Omental fat pad (tissue), 4 donors: ENCODE results near the gene DNM3. TPM values are rescaled to one million over a fixed set of nuclear protein-coding genes. Genes with fewer than 3 reads are reported as not detected.

Source experiments
- ATAC-seq: fragments of 150-250 bp; one replicate; pipeline ENCODE4 v1.9.1; 2016; ENCODE audit warnings: mild to moderate bottlenecking, moderate library complexity; ENCODE audit not compliant: low FRiP score
- DNase-seq: peaks from one replicate; pipeline ENCODE4 v3.0.0-alpha.2; 2019; ENCODE audit warnings: low spot score
- CTCF ChIP-seq, 3 donors: fragments of 450-650 bp; IDR thresholded peaks; one replicate each; pipeline ENCODE4 v1.5.1; 2016 to 2017; ENCODE audit warnings: antibody characterized with exemption in 3 of 3, mild to moderate bottlenecking in 3 of 3, moderate library complexity in 2 of 3
- total RNA-seq, 4 donors: library from RNA; depleted of rRNA; stranded (reverse); fragments of >200 nt; gene quantifications; one replicate each; pipeline ENCODE4 v1.1.0, GENCODE V29; 2016

Gene DNM3
- total RNA-seq, 4 donors from 2014 or later: 2.9 to 15.8 (median 5.5) TPM

- DNase-seq: no peak
- ATAC-seq: no peak
- TF ChIP-seq CTCF (IDR thresholded peaks at IDR 0.05): no peak
Observed at GRCh38 chr1:171852272-171852671, 11.0 kb downstream of the DNM3 start.

GRCh38 chr1:171855381-171855780 is 14.1 kb downstream of the DNM3 start:
- TF ChIP-seq CTCF (IDR thresholded peaks at IDR 0.05): no peak
- no peak for ATAC-seq
- DNase-seq: no peak

- DNase-seq: no peak
- no peak for TF ChIP-seq CTCF (IDR thresholded peaks at IDR 0.05)
- ATAC-seq: no peak
Observed at GRCh38 chr1:171858696-171859095, 17.4 kb downstream of the DNM3 start.

GRCh38 chr1:171860696-171861095 is 19.4 kb downstream of the DNM3 start:
- no peak for TF ChIP-seq CTCF (IDR thresholded peaks at IDR 0.05)
- no peak for DNase-seq
- no peak for ATAC-seq

DNA sequence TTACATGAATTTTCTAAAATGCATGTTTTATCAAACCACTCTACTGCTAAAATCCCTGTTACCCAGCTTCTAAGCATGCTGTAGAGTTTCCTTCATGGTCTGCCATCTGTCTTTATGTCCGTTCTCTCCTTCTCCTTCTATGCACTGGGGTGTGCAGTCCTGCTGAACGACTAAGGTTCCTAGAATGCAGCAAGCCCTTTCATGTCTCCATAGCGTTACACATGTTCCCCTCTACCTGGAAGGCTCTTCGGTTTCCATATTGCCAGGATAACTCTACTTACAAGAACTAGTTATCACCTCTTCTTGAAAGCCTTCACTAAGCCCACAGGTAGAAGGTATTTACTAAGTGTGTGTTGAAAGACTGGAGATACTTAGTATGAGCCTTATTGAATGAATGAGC is 22.2 kb downstream of the DNM3 start:
- ATAC-seq (no peak), DNase-seq (no peak)
- TF ChIP-seq CTCF (IDR thresholded peaks at IDR 0.05): no peak

DNA sequence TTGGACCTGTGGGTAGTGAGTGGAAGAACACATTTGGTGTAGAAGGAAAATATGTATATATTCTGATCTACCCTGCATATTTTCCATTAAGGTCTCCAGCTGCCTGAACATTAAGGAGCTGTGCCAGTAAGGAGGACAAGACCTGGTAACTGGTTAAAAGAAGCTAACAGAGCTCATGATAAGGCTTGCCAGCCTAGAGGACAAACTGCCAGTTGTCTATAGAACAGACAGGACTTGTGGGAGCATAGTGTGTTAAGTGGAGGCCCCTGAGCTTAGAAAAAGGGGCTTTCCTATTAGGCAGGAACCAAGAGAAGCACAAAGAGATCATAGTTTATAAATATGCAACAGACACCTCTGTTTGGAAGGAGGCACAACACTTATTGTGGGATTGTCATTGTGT is 23.0 kb downstream of the DNM3 start:
- ATAC-seq (no peak), DNase-seq (no peak)
- TF ChIP-seq CTCF (IDR thresholded peaks at IDR 0.05): no peak

DNA sequence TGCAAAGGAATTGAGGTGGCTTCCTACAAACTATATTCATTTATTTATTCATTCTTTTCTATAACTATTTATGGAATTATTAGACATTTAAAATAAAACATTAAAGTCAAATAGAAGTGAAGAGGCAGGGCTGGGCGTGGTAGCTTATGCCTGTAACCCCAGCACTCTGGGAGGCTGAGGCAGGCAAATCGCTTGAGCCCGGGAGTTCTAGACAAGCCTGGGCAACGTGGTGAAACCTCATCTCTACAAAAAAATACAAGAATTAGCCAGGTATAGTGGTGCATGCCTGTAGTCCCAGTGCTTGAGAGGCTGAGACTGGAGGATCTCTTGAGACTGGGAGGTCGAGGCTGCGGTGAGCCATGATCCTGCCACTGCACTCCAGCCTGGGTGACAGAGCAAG is 23.8 kb downstream of the DNM3 start:
- ATAC-seq: no peak

More for the DNA sequence above, 23.8 kb downstream of the DNM3 start:
- no peak for TF ChIP-seq CTCF (IDR thresholded peaks at IDR 0.05)
- DNase-seq: no peak
